ENCODE data around the gene NEK4.

NEK4 gene

DNA sequence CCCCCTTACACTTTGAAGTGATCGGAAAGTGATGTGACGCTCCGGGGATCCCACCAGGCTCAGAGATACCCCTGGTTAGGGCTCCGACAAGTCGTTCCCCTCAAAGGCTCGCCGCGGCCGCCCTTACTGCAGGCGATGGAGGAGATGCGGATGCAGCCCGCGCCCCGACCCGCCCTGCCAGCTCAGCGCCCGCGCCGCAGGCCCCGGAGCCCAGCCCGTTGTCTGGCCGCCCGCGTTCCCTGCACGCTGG lies 65.4 kb downstream of the NEK4 start:
- H3K4me3 ChIP-seq (replicated peaks; ENCODE audit: low read depth, low read length) = peak overlapping the region; percentile 77
- no peak for DNase-seq (ENCODE audit: extremely low read depth, insufficient read length)
- TF ChIP-seq, protein P1, sequence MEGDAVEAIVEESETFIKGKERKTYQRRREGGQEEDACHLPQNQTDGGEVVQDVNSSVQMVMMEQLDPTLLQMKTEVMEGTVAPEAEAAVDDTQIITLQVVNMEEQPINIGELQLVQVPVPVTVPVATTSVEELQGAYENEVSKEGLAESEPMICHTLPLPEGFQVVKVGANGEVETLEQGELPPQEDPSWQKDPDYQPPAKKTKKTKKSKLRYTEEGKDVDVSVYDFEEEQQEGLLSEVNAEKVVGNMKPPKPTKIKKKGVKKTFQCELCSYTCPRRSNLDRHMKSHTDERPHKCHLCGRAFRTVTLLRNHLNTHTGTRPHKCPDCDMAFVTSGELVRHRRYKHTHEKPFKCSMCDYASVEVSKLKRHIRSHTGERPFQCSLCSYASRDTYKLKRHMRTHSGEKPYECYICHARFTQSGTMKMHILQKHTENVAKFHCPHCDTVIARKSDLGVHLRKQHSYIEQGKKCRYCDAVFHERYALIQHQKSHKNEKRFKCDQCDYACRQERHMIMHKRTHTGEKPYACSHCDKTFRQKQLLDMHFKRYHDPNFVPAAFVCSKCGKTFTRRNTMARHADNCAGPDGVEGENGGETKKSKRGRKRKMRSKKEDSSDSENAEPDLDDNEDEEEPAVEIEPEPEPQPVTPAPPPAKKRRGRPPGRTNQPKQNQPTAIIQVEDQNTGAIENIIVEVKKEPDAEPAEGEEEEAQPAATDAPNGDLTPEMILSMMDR (IDR thresholded peaks at IDR 0.05; ENCODE audit: insufficient read depth, low read length, poor library complexity, severe bottlenecking) = no peak
- no peaks in the 10 kb centered on the region; the same call in none of the 2 replicates for H3K36me3 ChIP-seq (ENCODE audit: control insufficient read depth, insufficient read depth, low read length)
- no peaks in the 10 kb centered on the region for H3K27me3 ChIP-seq (replicated peaks; ENCODE audit: control insufficient read depth, insufficient read depth, low read length)

DNA sequence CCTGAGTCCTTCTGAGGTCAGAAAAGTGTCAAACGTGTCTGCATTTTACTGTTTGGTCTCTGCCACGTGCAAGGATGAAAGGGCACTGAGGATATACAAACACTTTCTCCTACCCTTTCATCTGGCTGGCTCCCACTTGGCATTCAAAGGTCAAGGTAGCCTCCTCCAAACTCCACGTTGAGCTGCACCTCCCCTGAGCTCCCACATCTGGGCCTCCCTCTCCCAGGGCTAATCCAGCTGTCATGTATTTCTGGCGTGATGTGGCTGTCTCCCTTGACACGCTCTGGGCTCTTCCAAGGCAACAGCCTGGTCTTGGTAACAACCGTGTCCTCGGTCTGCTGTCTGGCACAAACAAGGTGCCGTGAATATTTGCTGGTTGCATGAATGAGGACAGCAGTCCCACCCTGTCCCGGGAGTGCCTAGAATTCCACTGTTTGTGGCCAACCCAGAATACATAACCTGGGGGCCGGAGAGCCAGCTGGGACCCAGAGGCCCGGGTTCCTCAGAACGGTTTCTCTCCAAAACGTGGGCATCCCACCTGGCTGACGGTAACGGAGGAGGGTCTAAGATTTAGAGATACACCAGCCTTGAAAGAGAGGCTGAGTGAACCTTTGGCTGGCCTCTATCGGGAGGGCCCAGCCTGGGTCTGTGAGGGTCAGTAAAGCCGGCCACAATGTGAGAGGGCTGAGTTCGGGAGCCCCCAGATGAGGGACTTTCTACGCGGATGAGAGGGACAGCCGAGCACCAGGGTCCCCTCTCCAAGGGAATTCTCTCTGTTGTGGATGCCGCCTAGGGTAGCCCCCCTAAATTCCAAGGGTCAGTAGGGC lies 65.9 kb downstream of the NEK4 start:
- H3K36me3 ChIP-seq (ENCODE audit: control insufficient read depth, insufficient read depth, low read length) = no peaks in the 10 kb centered on the region; the same call in none of the 2 replicates
- TF ChIP-seq, protein P1 (IDR thresholded peaks at IDR 0.05; ENCODE audit: insufficient read depth, low read length, poor library complexity, severe bottlenecking) = no peak
- DNase-seq (ENCODE audit: extremely low read depth, insufficient read length) = peak; percentile 41
- H3K4me3 ChIP-seq (replicated peaks; ENCODE audit: low read depth, low read length) = peak overlapping the region; percentile 77
- H3K27me3 ChIP-seq (replicated peaks; ENCODE audit: control insufficient read depth, insufficient read depth, low read length) = no peaks in the 10 kb centered on the region

DNA sequence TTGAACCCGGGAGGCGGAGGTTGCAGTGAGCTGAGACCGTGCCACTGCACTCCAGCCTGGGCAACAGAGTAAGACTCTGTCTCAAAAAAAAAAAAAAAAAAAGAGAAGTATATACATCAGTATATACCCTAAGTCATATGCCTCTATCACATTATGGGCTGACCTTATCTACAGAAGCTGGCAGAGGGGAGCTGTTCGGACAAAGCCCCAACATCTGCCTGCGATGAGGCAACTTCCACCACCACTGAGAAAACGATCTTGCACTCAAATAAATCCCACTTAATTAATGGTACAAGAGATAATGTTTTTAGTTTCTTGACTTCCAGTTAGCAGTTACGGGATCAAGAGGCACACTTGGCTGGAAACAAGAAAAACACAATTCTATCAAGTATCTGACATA lies 67.4 kb downstream of the NEK4 start:
- H3K27me3 ChIP-seq (replicated peaks; ENCODE audit: control insufficient read depth, insufficient read depth, low read length) = no peaks in the 10 kb centered on the region
- TF ChIP-seq, protein P1 (IDR thresholded peaks at IDR 0.05; ENCODE audit: insufficient read depth, low read length, poor library complexity, severe bottlenecking) = no peak
- DNase-seq (ENCODE audit: extremely low read depth, insufficient read length) = no peak
- H3K4me3 ChIP-seq (replicated peaks; ENCODE audit: low read depth, low read length) = peak overlapping the region; percentile 77; the same call in 1 of the 2 replicates
- no peaks in the 10 kb centered on the region; the same call in 1 of the 2 replicates for H3K36me3 ChIP-seq (ENCODE audit: control insufficient read depth, insufficient read depth, low read length)

DNA sequence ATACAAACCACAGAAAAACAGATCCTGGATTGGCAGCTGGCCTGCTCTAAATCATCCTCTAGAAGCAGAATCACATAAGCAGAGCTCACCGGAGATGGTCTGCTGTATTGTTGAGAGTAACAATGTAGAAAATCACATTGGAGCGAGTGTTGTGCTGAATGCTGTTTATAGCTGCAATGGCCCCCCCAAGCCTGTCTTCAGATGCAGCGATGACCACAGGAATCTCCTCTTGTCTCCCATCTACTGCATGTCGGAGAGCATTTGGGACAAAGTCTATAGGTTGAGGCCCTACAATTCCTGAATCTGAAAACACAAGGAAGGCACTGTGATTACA lies 73.1 kb downstream of the NEK4 start:
- TF ChIP-seq, protein P1 (IDR thresholded peaks at IDR 0.05; ENCODE audit: insufficient read depth, low read length, poor library complexity, severe bottlenecking) = no peak
- Histone ChIP-seq H3K27me3 (replicated peaks; ENCODE audit: control insufficient read depth, insufficient read depth, low read length) (no peaks in the 10 kb centered on the region), H3K36me3 (ENCODE audit: control insufficient read depth, insufficient read depth, low read length) (peaks cover 18% of the 10 kb centered on the region), H3K4me3 (replicated peaks; ENCODE audit: low read depth, low read length) (no peak overlapping the region)
- no peak for DNase-seq (ENCODE audit: extremely low read depth, insufficient read length)

DNA sequence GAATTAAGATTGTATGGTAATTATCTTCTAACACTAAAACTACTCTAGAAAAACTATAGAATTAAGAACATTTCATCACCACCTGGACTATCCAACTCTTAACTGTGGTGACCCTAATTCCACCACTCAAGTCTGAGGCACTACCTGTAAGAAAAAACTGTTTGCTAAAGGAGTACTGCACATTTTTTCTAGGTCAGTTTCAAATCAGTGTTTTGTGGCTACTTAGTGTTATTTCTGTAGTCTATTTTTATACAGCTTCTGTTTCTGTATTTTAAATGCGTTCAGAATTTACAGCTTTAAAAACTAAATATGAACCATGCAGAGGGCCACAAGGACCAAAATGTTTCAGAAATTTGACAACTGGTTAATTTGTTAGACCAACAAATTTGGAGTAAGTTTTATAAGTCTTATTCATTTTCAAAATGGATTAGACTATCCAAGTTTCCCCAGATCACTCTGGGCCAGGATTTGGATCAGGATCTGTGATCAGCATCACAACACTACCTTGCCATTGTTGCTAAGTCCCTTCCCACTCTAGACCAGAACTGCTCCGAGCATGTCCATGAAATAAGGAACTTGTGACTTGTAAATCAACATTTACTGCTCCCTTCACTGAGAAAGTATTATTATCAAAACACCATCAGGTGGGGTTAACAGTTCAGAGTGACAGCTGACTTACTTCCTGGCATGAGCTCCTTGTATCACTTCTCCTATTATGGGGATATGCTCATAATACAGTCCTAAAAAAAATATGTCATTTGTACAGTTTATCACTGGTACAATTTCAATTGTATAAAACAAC lies 73.7 kb downstream of the NEK4 start:
- DNase-seq (ENCODE audit: extremely low read depth, insufficient read length) = no peak
- TF ChIP-seq, protein P1 (IDR thresholded peaks at IDR 0.05; ENCODE audit: insufficient read depth, low read length, poor library complexity, severe bottlenecking) = no peak
- Histone ChIP-seq H3K27me3 (replicated peaks; ENCODE audit: control insufficient read depth, insufficient read depth, low read length) (no peaks in the 10 kb centered on the region), H3K36me3 (ENCODE audit: control insufficient read depth, insufficient read depth, low read length) (peaks cover 20% of the 10 kb centered on the region), H3K4me3 (replicated peaks; ENCODE audit: low read depth, low read length) (no peak overlapping the region; the same call in 1 of the 2 replicates)
